ENCODE measurements around the gene SLC15A3.

- TF ChIP-seq, protein P1, sequence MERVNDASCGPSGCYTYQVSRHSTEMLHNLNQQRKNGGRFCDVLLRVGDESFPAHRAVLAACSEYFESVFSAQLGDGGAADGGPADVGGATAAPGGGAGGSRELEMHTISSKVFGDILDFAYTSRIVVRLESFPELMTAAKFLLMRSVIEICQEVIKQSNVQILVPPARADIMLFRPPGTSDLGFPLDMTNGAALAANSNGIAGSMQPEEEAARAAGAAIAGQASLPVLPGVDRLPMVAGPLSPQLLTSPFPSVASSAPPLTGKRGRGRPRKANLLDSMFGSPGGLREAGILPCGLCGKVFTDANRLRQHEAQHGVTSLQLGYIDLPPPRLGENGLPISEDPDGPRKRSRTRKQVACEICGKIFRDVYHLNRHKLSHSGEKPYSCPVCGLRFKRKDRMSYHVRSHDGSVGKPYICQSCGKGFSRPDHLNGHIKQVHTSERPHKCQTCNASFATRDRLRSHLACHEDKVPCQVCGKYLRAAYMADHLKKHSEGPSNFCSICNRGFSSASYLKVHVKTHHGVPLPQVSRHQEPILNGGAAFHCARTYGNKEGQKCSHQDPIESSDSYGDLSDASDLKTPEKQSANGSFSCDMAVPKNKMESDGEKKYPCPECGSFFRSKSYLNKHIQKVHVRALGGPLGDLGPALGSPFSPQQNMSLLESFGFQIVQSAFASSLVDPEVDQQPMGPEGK (CRISPR knock-in tag; IDR thresholded peaks at IDR 0.05; ENCODE audit: borderline replicate concordance): no peak
- TF ChIP-seq ZNF70 (CRISPR knock-in tag; IDR thresholded peaks at IDR 0.05): no peak
- no peak for TF ChIP-seq ESRRG (CRISPR knock-in tag; IDR thresholded peaks at IDR 0.05)
- TF ChIP-seq CSDC2 (CRISPR knock-in tag; IDR thresholded peaks at IDR 0.05): no peak
- TF ChIP-seq TOX (CRISPR knock-in tag; IDR thresholded peaks at IDR 0.05; ENCODE audit: borderline replicate concordance): no peak
- no peak for TF ChIP-seq CREB5 (CRISPR knock-in tag; IDR thresholded peaks at IDR 0.05; ENCODE audit: low read depth)
- TF ChIP-seq, protein P2, sequence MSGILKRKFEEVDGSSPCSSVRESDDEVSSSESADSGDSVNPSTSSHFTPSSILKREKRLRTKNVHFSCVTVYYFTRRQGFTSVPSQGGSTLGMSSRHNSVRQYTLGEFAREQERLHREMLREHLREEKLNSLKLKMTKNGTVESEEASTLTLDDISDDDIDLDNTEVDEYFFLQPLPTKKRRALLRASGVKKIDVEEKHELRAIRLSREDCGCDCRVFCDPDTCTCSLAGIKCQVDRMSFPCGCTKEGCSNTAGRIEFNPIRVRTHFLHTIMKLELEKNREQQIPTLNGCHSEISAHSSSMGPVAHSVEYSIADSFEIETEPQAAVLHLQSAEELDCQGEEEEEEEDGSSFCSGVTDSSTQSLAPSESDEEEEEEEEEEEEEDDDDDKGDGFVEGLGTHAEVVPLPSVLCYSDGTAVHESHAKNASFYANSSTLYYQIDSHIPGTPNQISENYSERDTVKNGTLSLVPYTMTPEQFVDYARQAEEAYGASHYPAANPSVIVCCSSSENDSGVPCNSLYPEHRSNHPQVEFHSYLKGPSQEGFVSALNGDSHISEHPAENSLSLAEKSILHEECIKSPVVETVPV (CRISPR knock-in tag; IDR thresholded peaks at IDR 0.05): no peak
- no peak for TF ChIP-seq ARNTL (CRISPR knock-in tag; IDR thresholded peaks at IDR 0.05; ENCODE audit: borderline replicate concordance, low read depth)
- TF ChIP-seq BACH2 (CRISPR knock-in tag; IDR thresholded peaks at IDR 0.05; ENCODE audit: borderline replicate concordance): no peak
- TF ChIP-seq ISL1 (CRISPR knock-in tag; IDR thresholded peaks at IDR 0.05): no peak
- TF ChIP-seq RARB (CRISPR knock-in tag; IDR thresholded peaks at IDR 0.05): no peak
- TF ChIP-seq POU6F1 (CRISPR knock-in tag; IDR thresholded peaks at IDR 0.05; ENCODE audit: borderline replicate concordance, low read depth): no peak
These were observed 36.7 kb upstream of the SLC15A3 start for GRCh38 chr11:60988658-60989057.
